Measurements from ENCODE around the gene TAX1BP3. TPM values are rescaled to one million over a fixed set of nuclear protein-coding genes. Genes with fewer than 3 reads are reported as not detected.

The TAX1BP3 gene
- total RNA-seq, 1 experiment from 2014 or later, result 76.3 TPM

DNA sequence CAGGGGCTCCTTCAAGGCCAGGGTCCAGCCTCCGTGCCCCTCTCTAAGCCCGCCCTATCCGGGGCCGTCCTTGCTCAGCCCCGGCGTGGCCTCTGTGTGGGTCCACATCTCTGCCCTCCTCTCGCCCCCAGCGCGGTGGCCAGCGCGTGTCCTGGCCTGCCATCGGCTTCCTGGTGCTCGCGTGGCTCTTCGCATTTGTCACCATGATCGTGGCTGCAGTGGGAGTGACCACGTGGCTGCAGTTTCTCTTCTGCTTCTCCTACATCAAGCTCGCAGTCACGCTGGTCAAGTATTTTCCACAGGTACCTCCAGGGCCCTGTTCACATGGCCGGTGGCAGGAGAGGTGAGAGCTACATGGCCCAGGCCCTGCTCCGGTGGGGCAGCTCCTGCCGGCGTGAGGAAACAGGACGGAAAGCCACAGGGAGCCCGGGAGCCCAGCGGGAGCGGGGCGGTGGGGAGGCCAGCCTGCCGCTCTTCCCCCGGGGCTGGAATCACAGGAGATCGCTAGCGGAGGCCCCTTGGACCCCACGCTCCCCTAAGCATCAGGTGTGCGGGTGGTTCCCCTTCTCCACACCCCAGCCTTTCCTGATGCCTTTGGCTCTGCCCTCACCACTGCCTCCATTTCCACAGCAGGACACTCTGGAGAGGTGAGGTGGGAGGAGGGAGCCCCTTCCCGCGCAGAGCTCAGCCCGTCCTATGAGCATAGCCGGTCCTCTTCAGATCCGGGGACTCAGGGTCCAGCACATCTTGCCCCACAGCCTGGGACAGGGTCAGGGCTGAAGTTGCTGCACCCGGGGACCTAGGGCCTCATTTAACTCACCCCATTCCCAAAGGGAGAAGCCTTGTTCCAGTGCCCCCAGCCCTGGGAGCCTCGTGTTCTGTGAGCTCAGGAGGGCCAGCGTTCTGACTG is 10.2 kb downstream of the TAX1BP3 start:
- H4K20me1 ChIP-seq (ENCODE audit: control insufficient read depth, insufficient read depth, insufficient read length), result no peaks in the 10 kb centered on the region
- H3K23me2 ChIP-seq (ENCODE audit: insufficient read length, low read depth, low read length, poor library complexity, severe bottlenecking), result no peaks in the 10 kb centered on the region

More for the DNA sequence above, 10.2 kb downstream of the TAX1BP3 start:
- Histone ChIP-seq H2BK15ac (ENCODE audit: low read depth, low read length) (no peak overlapping the region), H3K27ac (ENCODE audit: insufficient read length, low read depth, low read length) (no peak overlapping the region), H3K9ac (ENCODE audit: extremely low read depth, insufficient read length, low read length) (no peak overlapping the region), H3K27me3 (ENCODE audit: insufficient read depth, low read length) (no peaks in the 10 kb centered on the region), H2BK120ac (ENCODE audit: low read depth, low read length, poor library complexity, severe bottlenecking) (no peak overlapping the region), H3K79me2 (ENCODE audit: insufficient read depth, low read length) (no peaks in the 10 kb centered on the region), H2BK20ac (ENCODE audit: low read depth, low read length, poor library complexity, severe bottlenecking) (no peak overlapping the region), H4K5ac (ENCODE audit: insufficient read length, low read depth, low read length) (no peak overlapping the region), H3K4ac (ENCODE audit: low read depth, low read length) (no peak overlapping the region), H3K9me3 (ENCODE audit: control insufficient read depth, low read depth, low read length) (no peaks in the 10 kb centered on the region), H4K91ac (ENCODE audit: insufficient read length, low read depth, low read length) (no peak overlapping the region), H3K14ac (ENCODE audit: insufficient read depth, low read length) (no peak overlapping the region; the same call in 1 of the 2 replicates), H3K79me1 (ENCODE audit: insufficient read depth, low read depth, low read length, poor library complexity, severe bottlenecking) (no peaks in the 10 kb centered on the region), H3K4me1 (ENCODE audit: insufficient read depth, low read length) (no peaks in the 10 kb centered on the region), H3K56ac (ENCODE audit: insufficient read length, low read depth, low read length) (no peak overlapping the region), H3T11ph (ENCODE audit: low read length) (no peak overlapping the region), H3K4me2 (ENCODE audit: insufficient read depth, insufficient read length, low read length) (no peak overlapping the region), H3K23ac (ENCODE audit: insufficient read length, low read depth, low read length) (no peak overlapping the region), H4K8ac (replicated peaks; ENCODE audit: insufficient read length, low read depth, low read length) (no peak overlapping the region), H2AFZ (ENCODE audit: low read length) (no peak overlapping the region), H2BK12ac (ENCODE audit: insufficient read length, low read depth, low read length) (no peak overlapping the region), H2AK5ac (ENCODE audit: insufficient read length, low read length) (no peak overlapping the region), H2BK5ac (ENCODE audit: insufficient read length, low read length) (no peak overlapping the region), H3K18ac (ENCODE audit: insufficient read length, low read depth, low read length) (no peak overlapping the region)
- Mint-ChIP-seq H3K9me3 (no peaks in the 10 kb centered on the region), H3K27ac (peak overlapping the region in 2 of 3 experiments; percentile 23 to 81; a peak in 2 of 7 replicates), H3K4me3 (no peak overlapping the region), H3K4me1 (peaks cover 8 to 12% of the 10 kb centered on the region in 2 experiments), H3K27me3 (ENCODE audit: low read depth) (no peaks in the 10 kb centered on the region), H3K36me3 (ENCODE audit: insufficient read depth in 1 of 3, low read depth in 3 of 3) (peaks cover 2 to 22% (median 3%) of the 10 kb centered on the region in 3 experiments; a peak in 4 of 7 replicates)
- no CpG with 5 or more reads among the region's 42 CpGs for WGBS (ENCODE audit: extremely low coverage, insufficient read length, low lambda C conversion rate)
- no peak for TF ChIP-seq CTCF (conservative IDR thresholded peaks at IDR 0.05)
- DNase-seq, result peak; percentile 37
